ENCODE results near the gene AGPAT2. TPM values are rescaled to one million over a fixed set of nuclear protein-coding genes. Genes with fewer than 3 reads are reported as not detected.

AGPAT2 gene
- total RNA-seq, 1 donor from 2014 or later, result 40.5 TPM

- peaks cover 4% of the 10 kb centered on the region for H3K27me3 Mint-ChIP-seq (ENCODE audit: low read depth)
- no peak overlapping the region for H3K4me3 Mint-ChIP-seq (ENCODE audit: low read depth)
- H3K9me3 Mint-ChIP-seq, result no peaks in the 10 kb centered on the region
- no peaks in the 10 kb centered on the region for H3K4me1 Mint-ChIP-seq (ENCODE audit: low read depth)
- intact Hi-C loops (cut with micrococcal nuclease), result no loop called here
- DNase-seq (ENCODE audit: low spot score), result no peak
- H3K36me3 Mint-ChIP-seq (ENCODE audit: low read depth), result no peaks in the 10 kb centered on the region
- no peak overlapping the region for H3K27ac Mint-ChIP-seq
Measured at GRCh38 chr9:136626066-136626725, 61.1 kb downstream of the AGPAT2 start.

- H3K27ac Mint-ChIP-seq, result no peak overlapping the region
- H3K4me1 Mint-ChIP-seq (ENCODE audit: low read depth), result no peaks in the 10 kb centered on the region
- H3K36me3 Mint-ChIP-seq (ENCODE audit: low read depth), result no peaks in the 10 kb centered on the region
- no peak overlapping the region for H3K4me3 Mint-ChIP-seq (ENCODE audit: low read depth)
- H3K9me3 Mint-ChIP-seq, result no peaks in the 10 kb centered on the region
- peaks cover 4% of the 10 kb centered on the region for H3K27me3 Mint-ChIP-seq (ENCODE audit: low read depth)
- intact Hi-C loops (cut with micrococcal nuclease), result no loop called here
- no peak for DNase-seq (ENCODE audit: low spot score)
Measured at GRCh38 chr9:136625101-136626065, 61.9 kb downstream of the AGPAT2 start.

GRCh38 chr9:136624184-136624951 lies 62.9 kb downstream of the AGPAT2 start:
- Mint-ChIP-seq H3K27me3 (ENCODE audit: low read depth) (peaks cover 4% of the 10 kb centered on the region), H3K4me3 (ENCODE audit: low read depth) (no peak overlapping the region), H3K27ac (no peak overlapping the region), H3K4me1 (ENCODE audit: low read depth) (no peaks in the 10 kb centered on the region), H3K36me3 (ENCODE audit: low read depth) (no peaks in the 10 kb centered on the region), H3K9me3 (no peaks in the 10 kb centered on the region)
- DNase-seq (ENCODE audit: low spot score), result no peak
- intact Hi-C loops (cut with micrococcal nuclease), result no loop called here

- no peak for DNase-seq (ENCODE audit: low spot score)
- Mint-ChIP-seq H3K4me3 (ENCODE audit: low read depth) (no peak overlapping the region), H3K27me3 (ENCODE audit: low read depth) (peaks cover 4% of the 10 kb centered on the region), H3K36me3 (ENCODE audit: low read depth) (no peaks in the 10 kb centered on the region), H3K4me1 (ENCODE audit: low read depth) (no peaks in the 10 kb centered on the region), H3K27ac (no peak overlapping the region), H3K9me3 (no peaks in the 10 kb centered on the region)
- intact Hi-C loops (cut with micrococcal nuclease), result no loop called here
Measured at GRCh38 chr9:136623842-136624183, 63.4 kb downstream of the AGPAT2 start.

Other genes starting within 250 kb of the AGPAT2 start
- gene INPP5E, start 247.6 kb downstream of the AGPAT2 start, total RNA-seq, result 20.8 and 21.8 TPM in 2 replicates
- 74.5 and 77.5 TPM in 2 replicates for gene SEC16A, start 204.4 kb downstream of the AGPAT2 start, total RNA-seq
- 81.3 and 83.8 TPM in 2 replicates for gene NOTCH1, start 141.4 kb downstream of the AGPAT2 start, total RNA-seq
- 2.6 and 2.8 TPM in 2 replicates for gene EGFL7, start 24.5 kb downstream of the AGPAT2 start, total RNA-seq
- 3.1 and 3.4 TPM in 2 replicates for gene DIPK1B, start 25.1 kb upstream of the AGPAT2 start, total RNA-seq
- gene LCN10, start 55.5 kb upstream of the AGPAT2 start, total RNA-seq, result 1.2 and 1.7 TPM in 2 replicates
- not detected in 2 replicates for gene LCN6, start 61.1 kb upstream of the AGPAT2 start, total RNA-seq
- not detected in 2 replicates for gene LCN8, start 70.8 kb upstream of the AGPAT2 start, total RNA-seq
- not detected in 2 replicates for gene LCN15, start 77.1 kb upstream of the AGPAT2 start, total RNA-seq
- 34.4 and 34.7 TPM in 2 replicates for gene TMEM141, start 103.9 kb upstream of the AGPAT2 start, total RNA-seq
- gene CCDC183, start 108.9 kb upstream of the AGPAT2 start, total RNA-seq, result 0.11 TPM in 1 of 2 replicates, not detected in the other
- 108 and 111 TPM in 2 replicates for gene RABL6, start 120.5 kb upstream of the AGPAT2 start, total RNA-seq
- gene AJM1, start 155.0 kb upstream of the AGPAT2 start, total RNA-seq, result 5.0 and 5.1 TPM in 2 replicates
- gene PHPT1, start 162.0 kb upstream of the AGPAT2 start, total RNA-seq, result 127 and 133 TPM in 2 replicates
- gene MAMDC4, start 164.9 kb upstream of the AGPAT2 start, total RNA-seq, result 19.0 and 21.0 TPM in 2 replicates
- gene EDF1, start 178.9 kb upstream of the AGPAT2 start, total RNA-seq, result 381 and 410 TPM in 2 replicates
- 59.5 and 60.4 TPM in 2 replicates for gene TRAF2, start 199.1 kb upstream of the AGPAT2 start, total RNA-seq

Measured in activated T-helper 2 cell treated with anti-CD3 and anti-CD28 coated beads, Interferon-gamma antibody, Interleukin-2, Interleukin-4, amounts not matched to agents 10 μg/mL and 5 μg/mL and 100 μg/mL, durations not matched to agents 14 hours and 24 hours and 36 hours (primary cell).